K562 (cell line): Measurements from ENCODE around the gene PPIL6. TPM values are rescaled to one million over a fixed set of nuclear protein-coding genes. Genes with fewer than 3 reads are reported as not detected.

Experiments
- ATAC-seq: fragments of 200-7000 bp; cut with Tn5 transposase; 3 replicates; pipeline ENCODE4 v1.9.1; 2020; ENCODE audit warnings: moderate library complexity
- BruUV-seq: library from RNA; stranded (reverse); fragments of 400-500 nt; replicated peaks from 2 replicates; lab custom pipeline; 2021; lab: Mats Ljungman, UMichigan
- CTCF ChIA-PET: fragments of 300-600 bp; formaldehyde crosslinking; extraction: SDS; loops from one replicate; lab custom pipeline; 2021; ENCODE audit warnings: low intra/inter-chr PET ratio; lab: Yijun Ruan, JAX
- POLR2A ChIA-PET: fragments of 300-600, 350-650 bp; sonication (Branson Sonifier 250); formaldehyde crosslinking; extraction: SDS; loops from one replicate; lab custom pipeline; 2021; ENCODE audit warnings: antibody characterized with exemption, inconsistent platforms; lab: Yijun Ruan, JAX
- DNase-seq, 4 experiments: peaks; one replicate each; pipeline versions ENCODE4 v3.0.0 to v3.0.0-alpha.2; 2011 to 2018; ENCODE audit warnings: low spot score in 3 of 4, mixed read lengths in 3 of 4; ENCODE audit errors: extremely low read depth in 1 of 4
- FAIRE-seq: peaks from 2 replicates; lab custom pipeline; 2011; peaks lifted over from hg19 to GRCh38; lab: Jason Lieb, UNC
- H2AFZ ChIP-seq: 2 replicates; pipeline ENCODE4 v1.6.0; 2011; ENCODE audit warnings: low read depth, low read length, control low read depth, inconsistent platforms
- H3K27ac ChIP-seq: fragments of 200-600 bp; 3 replicates; pipeline ENCODE4 v1.8.0; 2011; ENCODE audit warnings: low read depth, mild to moderate bottlenecking, control low read depth, inconsistent platforms, low read length, moderate library complexity, mixed read lengths; ENCODE audit errors: extremely low read depth
- H3K27me3 ChIP-seq, 2 experiments: fragments of 300-600 bp in 1 of 2; 2 replicates in 1 of 2; 3 replicates in 1 of 2; pipeline versions ENCODE4 v1.6.0 to v1.8.0; 2011; ENCODE audit warnings: inconsistent platforms in 2 of 2, low read length in 2 of 2, mild to moderate bottlenecking in 1 of 2, mixed read lengths in 1 of 2, moderate library complexity in 1 of 2; ENCODE audit not compliant: control insufficient read depth in 2 of 2, insufficient read depth in 2 of 2
- H3K36me3 ChIP-seq: fragments of 300-600 bp; 3 replicates; pipeline ENCODE4 v1.8.0; 2011; ENCODE audit warnings: mild to moderate bottlenecking, low read length, inconsistent platforms; ENCODE audit not compliant: control insufficient read depth, insufficient read depth
- H3K4me1 ChIP-seq, 2 experiments: fragments of 200-600 bp in 1 of 2; replicated peaks in 1 of 2; 2 replicates in 1 of 2; 3 replicates in 1 of 2; pipeline versions ENCODE4 v1.5.1 to v1.8.0; 2011; ENCODE audit warnings: inconsistent platforms in 2 of 2, low read length in 2 of 2, mild to moderate bottlenecking in 1 of 2, mixed read lengths in 1 of 2, moderate library complexity in 1 of 2; ENCODE audit not compliant: control insufficient read depth in 2 of 2, insufficient read depth in 2 of 2
- H3K4me2 ChIP-seq: 2 replicates; pipeline ENCODE4 v1.6.1; 2011; ENCODE audit warnings: low read length, control low read depth, inconsistent platforms, mixed read lengths; ENCODE audit not compliant: insufficient read depth
- H3K4me3 ChIP-seq: fragments of 200-600 bp; sonication (generic), shearing (Covaris generic); 2 replicates; pipeline ENCODE4 v1.5.1; 2016; ENCODE audit warnings: control low read depth, inconsistent platforms
- H3K79me2 ChIP-seq: fragments of 200-600 bp; 3 replicates; pipeline ENCODE4 v1.8.0; 2011; ENCODE audit warnings: low read length, inconsistent platforms; ENCODE audit not compliant: control insufficient read depth, insufficient read depth
- H3K9ac ChIP-seq, 2 experiments: 2 replicates each; pipeline versions ENCODE4 v1.6.0 to v1.6.1; 2011; ENCODE audit warnings: low read depth in 2 of 2, low read length in 2 of 2, control low read depth in 1 of 2, inconsistent platforms in 1 of 2, mild to moderate bottlenecking in 1 of 2, mixed read lengths in 1 of 2; ENCODE audit not compliant: insufficient read depth in 1 of 2
- H3K9me1 ChIP-seq: one replicate; pipeline ENCODE4 v1.6.0; 2011; ENCODE audit warnings: inconsistent platforms, mild to moderate bottlenecking, low read length, moderate library complexity; ENCODE audit not compliant: control insufficient read depth, insufficient read depth
- H3K9me3 ChIP-seq: replicated peaks from 2 replicates; pipeline ENCODE4 v1.5.1; 2011; ENCODE audit warnings: low read depth, low read length, inconsistent platforms; ENCODE audit not compliant: control insufficient read depth, insufficient read depth
- H4K20me1 ChIP-seq: replicated peaks from 2 replicates; pipeline ENCODE4 v1.6.1; 2011; ENCODE audit warnings: low read length, inconsistent platforms, mixed read lengths; ENCODE audit not compliant: control insufficient read depth, insufficient read depth
- CUX1 ChIP-seq: fragments of 200-800 bp; sonication (Bioruptor generic); IDR thresholded peaks from 2 replicates; pipeline ENCODE4 v1.6.1; 2016; ENCODE audit warnings: missing genetic modification characterization, missing compliant biosample characterization
- WGBS: fragments of 100-300 bp; shearing (Covaris generic); methylation state at CpG from one replicate; pipeline ENCODE4 v1.1.6; 2016; ENCODE audit warnings: low coverage, mixed read lengths; ENCODE audit not compliant: insufficient coverage; ENCODE audit errors: missing lambda C conversion rate; 5-methylcytosine and 5-hydroxymethylcytosine counted together
- in situ Hi-C: fragments of 300-500 bp; cut with MboI; formaldehyde crosslinking; loops from 4 replicates; pipeline ENCODE4 v1.15.0; 2018; ENCODE audit warnings: inconsistent platforms, mixed read lengths
- intact Hi-C: fragments of 100-400 bp; cut with micrococcal nuclease; formaldehyde crosslinking; loops from 2 replicates; pipeline ENCODE4 v1.14.2; 2022
- polyA plus RNA-seq, 8 experiments: library from polyadenylated mRNA; depleted of rRNA in 4 of 8; stranded (reverse) in 5 of 8; unstranded in 3 of 8; fragments of >200 nt; fragmentation: Nextera tagmentation in 2 of 8; fragmentation: Illumina TruSeq in 1 of 8; extraction: Ambion mirVana in 2 of 8; extraction: Trizol in 1 of 8; gene quantifications; 2 replicates each; pipeline versions ENCODE4 v1.2.1 to v1.2.3, GENCODE V29; 2011 to 2014; ENCODE audit warnings: inconsistent platforms in 1 of 8, missing spikeins in 1 of 8
- total RNA-seq, 7 experiments: library from RNA; depleted of rRNA in 6 of 7; stranded (reverse); fragments of >200 nt in 6 of 7; fragmentation: Illumina TruSeq in 2 of 7; extraction: Trizol in 2 of 7; gene quantifications; 2 replicates each; pipeline versions ENCODE4 v1.2.1 to v1.2.3, GENCODE V29; 2011 to 2021; ENCODE audit warnings: low replicate concordance in 1 of 7

PPIL6 gene
- total and polyA plus RNA-seq, 9 of the 15 experiments (the other 6 are each of a cell fraction or from before 2014, with no cell fraction given): 0.03 to 0.98 (median 0.41) TPM; not detected in 1

GRCh38 chr6:109434456-109434855 is 6.0 kb downstream of the PPIL6 start:
- no TSS peak for BruUV-seq
- no peaks in the 10 kb centered on the region for H3K36me3 ChIP-seq
- 20% methylated on average over 2 of the region's 2 CpGs for WGBS
- DNase-seq (no peak), FAIRE-seq (peak; percentile 19), ATAC-seq (no peak)
- H3K9me1 ChIP-seq: no peaks in the 10 kb centered on the region
- no peak overlapping the region for H3K9ac ChIP-seq
- no peak for TF ChIP-seq CUX1
- H3K79me2 ChIP-seq: no peaks in the 10 kb centered on the region
- H3K4me3 ChIP-seq: no peak overlapping the region
- intact Hi-C loops: no loop called here
- no peaks in the 10 kb centered on the region for H3K9me3 ChIP-seq
- ChIA-PET CTCF (no interaction called here), POLR2A (interaction anchor here (1.4 kb wide), 1 partner anchor 10 kb away, joined by 6 read pairs; no protein-coding TSS in a partner anchor)
- no peak overlapping the region for H2AFZ ChIP-seq
- no peaks in the 10 kb centered on the region for H3K27me3 ChIP-seq
- H4K20me1 ChIP-seq: no peaks in the 10 kb centered on the region
- no peak overlapping the region for H3K27ac ChIP-seq
- in situ Hi-C loops: no loop called here
- peaks cover 0 to under 1% of the 10 kb centered on the region in 2 experiments; a peak in 2 of 5 replicates for H3K4me1 ChIP-seq
- H3K4me2 ChIP-seq: no peak overlapping the region
